AG04449 (cell line): Measurements from ENCODE around the gene TIMELESS.

Source experiments
- CTCF ChIA-PET: fragments of 350-600 bp; formaldehyde crosslinking; extraction: SDS; loops from one replicate; lab custom pipeline; 2021; ENCODE audit warnings: antibody characterized with exemption; lab: Yijun Ruan, JAX
- POLR2A ChIA-PET: fragments of 400-600, 350-600 bp; formaldehyde crosslinking; extraction: SDS; loops from one replicate; lab custom pipeline; 2020; ENCODE audit warnings: antibody characterized with exemption, inconsistent platforms; lab: Yijun Ruan, JAX
- DNase-seq: peaks from one replicate; pipeline ENCODE4 v3.0.0-alpha.2; 2010; ENCODE audit warnings: low read depth, low spot score
- H3K4me3 ChIP-seq: 2 replicates; pipeline ENCODE4 v1.5.1; 2011; ENCODE audit warnings: low read depth, mild to moderate bottlenecking, control low read depth, low read length
- TF ChIP-seq, protein P1 (sequence below): IDR thresholded peaks from one replicate; pipeline ENCODE4 v1.5.1; 2011; ENCODE audit warnings: mild to moderate bottlenecking, moderate library complexity, low read length, control low read depth, inconsistent platforms; ENCODE audit not compliant: insufficient read depth; ENCODE audit errors: missing control alignments

The TIMELESS gene

DNA sequence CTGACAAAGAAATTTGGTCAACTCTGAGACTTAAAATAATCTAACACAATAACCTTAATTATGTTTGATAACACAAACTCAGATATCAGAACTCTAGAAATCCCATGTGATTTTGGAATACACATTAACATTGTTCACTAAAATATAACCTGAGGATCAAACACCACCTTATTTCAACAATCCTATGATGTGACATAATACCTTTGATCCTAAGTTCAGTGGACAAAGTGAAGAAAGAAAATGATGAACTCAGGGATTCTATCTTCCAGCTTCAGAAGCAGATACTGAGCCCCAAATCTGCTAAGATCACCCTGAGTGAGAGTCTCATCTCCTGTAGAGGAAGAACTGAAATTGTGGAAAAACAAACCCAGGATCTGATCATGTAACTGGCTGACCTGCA, 50.9 kb downstream of the TIMELESS start:
- no peak overlapping the region for H3K4me3 ChIP-seq
- TF ChIP-seq, protein P1, sequence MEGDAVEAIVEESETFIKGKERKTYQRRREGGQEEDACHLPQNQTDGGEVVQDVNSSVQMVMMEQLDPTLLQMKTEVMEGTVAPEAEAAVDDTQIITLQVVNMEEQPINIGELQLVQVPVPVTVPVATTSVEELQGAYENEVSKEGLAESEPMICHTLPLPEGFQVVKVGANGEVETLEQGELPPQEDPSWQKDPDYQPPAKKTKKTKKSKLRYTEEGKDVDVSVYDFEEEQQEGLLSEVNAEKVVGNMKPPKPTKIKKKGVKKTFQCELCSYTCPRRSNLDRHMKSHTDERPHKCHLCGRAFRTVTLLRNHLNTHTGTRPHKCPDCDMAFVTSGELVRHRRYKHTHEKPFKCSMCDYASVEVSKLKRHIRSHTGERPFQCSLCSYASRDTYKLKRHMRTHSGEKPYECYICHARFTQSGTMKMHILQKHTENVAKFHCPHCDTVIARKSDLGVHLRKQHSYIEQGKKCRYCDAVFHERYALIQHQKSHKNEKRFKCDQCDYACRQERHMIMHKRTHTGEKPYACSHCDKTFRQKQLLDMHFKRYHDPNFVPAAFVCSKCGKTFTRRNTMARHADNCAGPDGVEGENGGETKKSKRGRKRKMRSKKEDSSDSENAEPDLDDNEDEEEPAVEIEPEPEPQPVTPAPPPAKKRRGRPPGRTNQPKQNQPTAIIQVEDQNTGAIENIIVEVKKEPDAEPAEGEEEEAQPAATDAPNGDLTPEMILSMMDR = no peak
- ChIA-PET POLR2A (no interaction called here), CTCF (no interaction called here)
- no peak for DNase-seq

DNA sequence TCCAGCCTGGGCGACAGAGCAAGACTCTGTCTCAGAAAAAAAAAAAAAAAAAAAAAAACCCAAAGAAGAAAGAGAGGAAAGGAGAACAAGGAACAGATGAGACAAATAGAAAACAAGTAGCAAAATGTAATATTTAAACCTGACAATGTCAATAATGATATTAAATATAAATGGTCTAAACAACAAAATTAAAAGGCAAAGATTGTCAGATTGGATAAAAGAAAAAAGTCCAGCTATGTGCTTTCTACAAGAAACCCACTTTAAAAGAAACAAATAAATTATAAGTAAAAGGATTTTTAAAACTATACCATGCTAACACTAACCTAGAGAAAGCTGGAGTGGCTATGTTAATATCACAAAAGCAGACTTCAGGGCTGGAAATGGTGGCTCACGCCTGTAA, 56.9 kb downstream of the TIMELESS start:
- no peak for DNase-seq
- H3K4me3 ChIP-seq = no peak overlapping the region
- TF ChIP-seq, protein P1 = no peak
- CTCF ChIA-PET = interaction anchor here (1.2 to 1.5 kb wide), 2 partner anchors 43 to 72 kb away, joined by 3 to 5 read pairs; no protein-coding TSS in a partner anchor
- POLR2A ChIA-PET = no interaction called here

- POLR2A ChIA-PET = no interaction called here
Observed at GRCh38 chr12:56391721-56392120, 57.5 kb downstream of the TIMELESS start.

DNA sequence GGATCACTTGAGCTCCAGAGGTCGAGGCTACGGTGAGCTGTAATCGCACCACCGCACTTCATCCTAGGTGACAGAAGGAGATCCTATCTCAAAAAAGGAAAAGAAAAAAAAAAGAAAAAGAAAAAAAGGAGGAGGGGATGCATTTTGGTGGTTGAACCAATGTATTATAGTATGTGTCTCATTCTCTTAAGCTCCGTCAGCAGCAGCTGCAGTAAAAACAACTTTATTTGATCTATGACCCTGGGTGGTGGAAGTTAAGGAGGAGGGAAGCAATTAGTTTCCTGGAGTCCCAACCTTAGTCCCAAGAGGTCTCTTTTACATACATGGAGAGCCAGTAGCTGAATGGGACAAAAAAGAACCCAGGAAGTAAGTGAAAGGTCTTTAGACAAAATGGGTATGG, 59.8 kb downstream of the TIMELESS start:
- ChIA-PET CTCF (no interaction called here), POLR2A (interaction anchor here (0.6 kb wide), 1 partner anchor 29 kb away, joined by 3 read pairs; the partner anchor contains the start of gene STAT2)
- DNase-seq = no peak
- TF ChIP-seq, protein P1 = no peak
- no peak overlapping the region for H3K4me3 ChIP-seq

More at GRCh38 chr12:56391721-56392120, 57.5 kb downstream of the TIMELESS start:
- TF ChIP-seq, protein P1 = no peak
- no peak for DNase-seq
- CTCF ChIA-PET = interaction anchor here (1.2 to 1.5 kb wide), 2 partner anchors 44 to 73 kb away, joined by 3 to 5 read pairs; no protein-coding TSS in a partner anchor
- H3K4me3 ChIP-seq = no peak overlapping the region

DNA sequence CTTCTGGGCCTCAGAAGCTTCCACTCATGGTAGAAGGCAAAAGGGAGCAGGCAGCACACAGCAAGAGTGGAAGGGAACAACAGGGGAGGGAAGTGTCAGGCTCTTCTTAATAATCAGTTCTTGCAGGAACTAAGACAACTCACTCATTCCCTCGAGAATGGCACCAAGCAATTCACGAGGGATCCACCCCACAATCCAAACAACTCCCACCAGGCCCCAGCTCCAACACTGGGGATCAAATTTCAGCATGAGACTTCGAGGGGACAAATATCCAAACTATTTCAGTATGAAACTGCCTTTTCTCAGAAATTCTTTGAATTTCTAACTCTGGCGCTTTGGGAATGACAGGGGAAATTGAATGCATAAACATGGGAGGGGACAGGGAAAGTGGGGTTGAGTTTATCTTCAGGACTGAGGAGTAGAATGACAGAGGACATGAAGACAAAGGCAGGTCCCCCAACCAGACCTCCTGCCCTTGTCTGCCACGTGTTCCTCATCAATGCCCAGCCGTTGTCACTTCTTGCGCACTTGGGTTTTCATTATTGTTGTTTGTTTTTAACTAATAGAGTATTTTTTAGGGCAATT, 62.0 kb downstream of the TIMELESS start:
- POLR2A ChIA-PET = no interaction called here
- TF ChIP-seq, protein P1 = no peak
- CTCF ChIA-PET = interaction anchor here (0.8 to 1.4 kb wide), 3 partner anchors 23 to 76 kb away, joined by 3 to 4 read pairs (median 4); no protein-coding TSS in a partner anchor
- no peak overlapping the region for H3K4me3 ChIP-seq
- peak; percentile 24 for DNase-seq

DNA sequence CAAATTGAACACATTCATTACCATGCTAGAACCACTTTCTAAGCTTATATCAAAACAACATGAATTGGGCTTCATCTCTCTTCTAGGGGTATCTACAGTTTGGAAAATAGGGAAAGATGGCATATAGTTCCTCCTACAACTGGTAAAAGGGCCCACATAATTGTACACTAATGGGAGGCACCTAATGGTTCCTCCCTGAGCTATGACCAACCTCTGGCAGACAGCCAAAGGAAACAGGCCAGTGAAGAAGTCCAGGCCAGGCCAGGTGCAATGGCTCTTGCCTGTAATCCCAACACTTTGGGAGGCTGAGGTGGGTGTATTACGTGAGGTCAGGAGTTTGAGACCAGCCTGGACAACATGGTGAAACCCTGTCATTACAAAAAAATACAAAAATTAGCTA, 63.4 kb downstream of the TIMELESS start:
- DNase-seq = no peak
- H3K4me3 ChIP-seq = no peak overlapping the region
- TF ChIP-seq, protein P1 = no peak
- CTCF ChIA-PET = interaction anchor here (1.3 to 1.4 kb wide), 3 partner anchors 22 to 78 kb away, joined by 3 to 4 read pairs (median 4); no protein-coding TSS in a partner anchor
- POLR2A ChIA-PET = no interaction called here
